ENCODE measurements around the gene MS4A6E.

DNA sequence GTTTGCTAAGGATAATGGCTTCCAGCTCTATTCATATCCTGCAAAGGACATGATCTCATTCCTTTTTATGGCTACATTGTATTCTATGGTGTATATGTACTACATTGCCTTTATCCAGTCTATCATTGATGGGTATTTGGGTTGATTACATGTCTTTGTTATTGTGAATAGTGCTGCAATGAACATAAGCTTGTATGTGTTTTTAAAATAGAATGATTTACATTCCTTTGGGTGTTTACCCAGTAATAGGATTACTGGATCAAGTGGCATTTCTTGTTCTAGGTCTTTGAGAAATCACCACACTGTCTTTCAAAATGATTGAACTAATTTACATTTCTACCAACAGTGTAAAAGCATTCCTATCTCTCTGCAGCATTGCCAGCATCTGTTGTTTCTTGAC, 6.0 kb upstream of the MS4A6E start:
- TF ChIP-seq GATA3 (IDR thresholded peaks at IDR 0.05; ENCODE audit: low read depth, low read length) (no peak), GATA2 (IDR thresholded peaks at IDR 0.05; ENCODE audit: low read depth, low read length) (no peak)

Data from SH-SY5Y (cell line).